Stomach (tissue), 4 donors: ENCODE results near the gene CD81.

Experiments
- POLR2A ChIP-seq, 4 donors: fragments of 450-650 bp; IDR thresholded peaks; one replicate each; pipeline ENCODE4 v1.6.1; 2016; ENCODE audit warnings: antibody characterized with exemption in 4 of 4, control low read depth in 2 of 4, mild to moderate bottlenecking in 1 of 4, moderate library complexity in 1 of 4
- POLR2AphosphoS5 ChIP-seq, 3 donors: sonication (generic); formaldehyde crosslinking; IDR thresholded peaks; one replicate each; pipeline ENCODE4 v1.6.1; 2016; ENCODE audit warnings: antibody characterized with exemption in 3 of 3
- TF ChIP-seq, protein P1 (sequence below), 7 experiments: fragments of 450-650 bp in 4 of 7; fragments of 200-600 bp in 3 of 7; sonication (generic) in 3 of 7; IDR thresholded peaks; one replicate each; pipeline ENCODE4 v1.5.1; 2016 to 2019; ENCODE audit warnings: antibody characterized with exemption in 7 of 7, control low read depth in 2 of 7, mild to moderate bottlenecking in 1 of 7

DNA sequence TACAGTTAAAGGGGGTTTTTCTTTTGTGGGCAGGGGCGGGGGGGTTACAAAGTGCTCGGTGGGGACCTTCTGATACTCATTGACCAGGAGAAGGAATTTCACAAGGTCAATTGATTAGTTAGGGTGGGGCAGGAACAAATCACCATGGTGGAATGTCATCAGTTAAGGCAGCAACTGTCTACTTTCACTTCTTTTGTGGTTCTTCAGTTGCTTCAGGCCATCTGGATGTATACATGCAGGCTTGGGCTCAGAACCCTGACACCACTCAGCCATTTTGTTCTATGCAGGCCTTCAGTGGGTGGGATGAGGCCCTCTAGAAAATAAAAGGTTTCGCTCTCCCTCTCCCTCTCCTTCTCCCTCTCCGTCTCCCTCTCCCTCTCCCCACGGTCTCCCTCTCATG, 45.7 kb upstream of the CD81 start:
- TF ChIP-seq, protein P1, sequence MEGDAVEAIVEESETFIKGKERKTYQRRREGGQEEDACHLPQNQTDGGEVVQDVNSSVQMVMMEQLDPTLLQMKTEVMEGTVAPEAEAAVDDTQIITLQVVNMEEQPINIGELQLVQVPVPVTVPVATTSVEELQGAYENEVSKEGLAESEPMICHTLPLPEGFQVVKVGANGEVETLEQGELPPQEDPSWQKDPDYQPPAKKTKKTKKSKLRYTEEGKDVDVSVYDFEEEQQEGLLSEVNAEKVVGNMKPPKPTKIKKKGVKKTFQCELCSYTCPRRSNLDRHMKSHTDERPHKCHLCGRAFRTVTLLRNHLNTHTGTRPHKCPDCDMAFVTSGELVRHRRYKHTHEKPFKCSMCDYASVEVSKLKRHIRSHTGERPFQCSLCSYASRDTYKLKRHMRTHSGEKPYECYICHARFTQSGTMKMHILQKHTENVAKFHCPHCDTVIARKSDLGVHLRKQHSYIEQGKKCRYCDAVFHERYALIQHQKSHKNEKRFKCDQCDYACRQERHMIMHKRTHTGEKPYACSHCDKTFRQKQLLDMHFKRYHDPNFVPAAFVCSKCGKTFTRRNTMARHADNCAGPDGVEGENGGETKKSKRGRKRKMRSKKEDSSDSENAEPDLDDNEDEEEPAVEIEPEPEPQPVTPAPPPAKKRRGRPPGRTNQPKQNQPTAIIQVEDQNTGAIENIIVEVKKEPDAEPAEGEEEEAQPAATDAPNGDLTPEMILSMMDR (IDR thresholded peaks at IDR 0.05) = no peak
- no peak for TF ChIP-seq POLR2A (IDR thresholded peaks at IDR 0.05)
- no peak for TF ChIP-seq POLR2AphosphoS5 (IDR thresholded peaks at IDR 0.05)
